GM23338 (cell line): ENCODE results near the gene BAIAP2. TPM values are rescaled to one million over a fixed set of nuclear protein-coding genes. Genes with fewer than 3 reads are reported as not detected.

Experiments
- ATAC-seq: fragments of 200-7000 bp; cut with Tn5 transposase; 3 replicates; pipeline ENCODE4 v1.9.1; 2020
- DNase-seq: peaks from one replicate; pipeline ENCODE4 v3.0.0-alpha.2; 2015; ENCODE audit warnings: low spot score
- H2AFZ ChIP-seq: fragments of 200-600 bp; sonication (generic); 2 replicates; pipeline ENCODE4 v1.8.0; 2016; ENCODE audit warnings: antibody characterized with exemption, mild to moderate bottlenecking, moderate library complexity
- H3F3A ChIP-seq: fragments of 200-600 bp; sonication (generic); replicated peaks from 2 replicates; pipeline ENCODE4 v1.8.0; 2017; ENCODE audit warnings: antibody characterized with exemption, mixed run types, low read depth
- H3K27ac ChIP-seq: fragments of 200-600 bp; sonication (generic); 2 replicates; pipeline ENCODE4 v1.6.1; 2016; ENCODE audit warnings: low read depth
- H3K27me3 ChIP-seq: fragments of 200-600 bp; sonication (generic); 2 replicates; pipeline ENCODE4 v1.8.0; 2016; ENCODE audit warnings: mild to moderate bottlenecking, mixed run types, moderate library complexity; ENCODE audit not compliant: insufficient read depth
- H3K36me3 ChIP-seq: fragments of 200-600 bp; sonication (generic); 2 replicates; pipeline ENCODE4 v1.8.0; 2016; ENCODE audit warnings: mild to moderate bottlenecking; ENCODE audit not compliant: insufficient read depth
- H3K4me1 ChIP-seq: fragments of 200-600 bp; sonication (generic); 2 replicates; pipeline ENCODE4 v1.8.0; 2016; ENCODE audit warnings: mild to moderate bottlenecking, moderate library complexity; ENCODE audit not compliant: insufficient read depth
- H3K4me2 ChIP-seq: fragments of 200-600 bp; sonication (generic); 2 replicates; pipeline ENCODE4 v1.7.1; 2017; ENCODE audit warnings: mixed run types
- H3K4me3 ChIP-seq: fragments of 200-600 bp; sonication (generic); 2 replicates; pipeline ENCODE4 v1.6.1; 2016; ENCODE audit warnings: mixed run types
- H3K79me2 ChIP-seq: fragments of 200-600 bp; sonication (generic); replicated peaks from 2 replicates; pipeline ENCODE4 v1.8.0; 2017; ENCODE audit warnings: mild to moderate bottlenecking; ENCODE audit not compliant: insufficient read depth
- H3K9me2 ChIP-seq: fragments of 200-600 bp; sonication (generic); 2 replicates; pipeline ENCODE4 v1.8.0; 2017; ENCODE audit not compliant: insufficient read depth
- H4K20me1 ChIP-seq: fragments of 200-600 bp; sonication (generic); replicated peaks from 2 replicates; pipeline ENCODE4 v1.8.0; 2017; ENCODE audit warnings: mild to moderate bottlenecking; ENCODE audit not compliant: insufficient read depth
- H3K27ac Mint-ChIP-seq: 2 replicates; pipeline ENCODE4 v1.8.0; 2020; ENCODE audit warnings: inconsistent platforms, mild to moderate bottlenecking, moderate library complexity, mixed read lengths
- H3K27me3 Mint-ChIP-seq: 3 replicates; pipeline ENCODE4 v1.8.0; 2022; ENCODE audit warnings: low read depth, mild to moderate bottlenecking, moderate library complexity, mixed read lengths, inconsistent platforms; ENCODE audit not compliant: insufficient read depth, poor library complexity
- H3K36me3 Mint-ChIP-seq: 3 replicates; pipeline ENCODE4 v1.8.0; 2021; ENCODE audit warnings: low read depth, mild to moderate bottlenecking, inconsistent platforms, moderate library complexity, mixed read lengths
- H3K4me1 Mint-ChIP-seq: 3 replicates; pipeline ENCODE4 v1.8.0; 2020; ENCODE audit warnings: mild to moderate bottlenecking, inconsistent platforms, mixed read lengths
- H3K4me3 Mint-ChIP-seq: 3 replicates; pipeline ENCODE4 v1.8.0; 2021; ENCODE audit warnings: moderate library complexity, mild to moderate bottlenecking, inconsistent platforms, mixed read lengths
- H3K9me3 Mint-ChIP-seq: 3 replicates; pipeline ENCODE4 v1.8.0; 2020; ENCODE audit warnings: moderate library complexity, mild to moderate bottlenecking, inconsistent platforms, mixed read lengths
- ETS1 ChIP-seq: IDR thresholded peaks from 2 replicates; pipeline ENCODE4 v1.6.1; 2016; ENCODE audit warnings: antibody characterized with exemption
- EZH2 ChIP-seq: fragments of 200-600 bp; sonication (generic); IDR thresholded peaks from one replicate; pipeline ENCODE4 v1.8.0; 2017; ENCODE audit warnings: antibody characterized with exemption, mild to moderate bottlenecking, low read depth; ENCODE audit not compliant: unreplicated experiment
- JUNB ChIP-seq: IDR thresholded peaks from one replicate; pipeline ENCODE4 v1.6.1; 2016; ENCODE audit warnings: antibody characterized with exemption; ENCODE audit not compliant: unreplicated experiment
- NANOG ChIP-seq: IDR thresholded peaks from 2 replicates; pipeline ENCODE4 v1.6.1; 2016; ENCODE audit warnings: antibody characterized with exemption, borderline replicate concordance
- POLR2AphosphoS5 ChIP-seq: IDR thresholded peaks from 2 replicates; pipeline ENCODE4 v1.6.1; 2016; ENCODE audit warnings: antibody characterized with exemption, low read depth
- REST ChIP-seq: IDR thresholded peaks from one replicate; pipeline ENCODE4 v1.6.1; 2018; ENCODE audit warnings: antibody characterized with exemption; ENCODE audit not compliant: unreplicated experiment
- STAT1 ChIP-seq: IDR thresholded peaks from one replicate; pipeline ENCODE4 v1.6.1; 2016; ENCODE audit warnings: antibody characterized with exemption; ENCODE audit not compliant: unreplicated experiment
- ZNF114 ChIP-seq: fragments of 250-450 bp; sonication (Bioruptor Pico); IDR thresholded peaks from 2 replicates; pipeline ENCODE4 v1.5.0; 2020; ENCODE audit warnings: mild to moderate bottlenecking, moderate library complexity
- ZNF331 ChIP-seq: fragments of 250-450 bp; sonication (Bioruptor Pico); IDR thresholded peaks from 2 replicates; pipeline ENCODE4 v1.5.0; 2020; ENCODE audit warnings: low read depth, mild to moderate bottlenecking, moderate library complexity
- ZNF462 ChIP-seq: fragments of 250-450 bp; sonication (Bioruptor Pico); IDR thresholded peaks from 2 replicates; pipeline ENCODE4 v1.5.0; 2020; ENCODE audit warnings: mild to moderate bottlenecking, moderate library complexity
- polyA plus RNA-seq: library from polyadenylated mRNA; unstranded; fragments of >200 nt; fragmentation: Nextera tagmentation; extraction: Ambion mirVana; gene quantifications from 2 replicates; pipeline ENCODE4 v1.2.1, GENCODE V29; 2016
- total RNA-seq: library from RNA; depleted of rRNA; stranded (reverse); fragments of >200 nt; shearing (Covaris generic); gene quantifications from 2 replicates; pipeline ENCODE4 v1.2.3, GENCODE V29; 2014

BAIAP2 gene
- total and polyA plus RNA-seq, 2 experiments from 2014 or later, result 21.7 to 22.7 TPM

GRCh38 chr17:81160747-81161453 lies 125.9 kb downstream of the BAIAP2 start (continued):
- no peak for TF ChIP-seq POLR2AphosphoS5
- TF ChIP-seq NANOG, result no peak
- no peak for TF ChIP-seq ETS1
- no peak for TF ChIP-seq EZH2

- H3K4me1 ChIP-seq, result no peaks in the 10 kb centered on the region
- no peaks in the 10 kb centered on the region for H3K79me2 ChIP-seq
- no peak overlapping the region for H3K27ac ChIP-seq
- Mint-ChIP-seq H3K4me1 (no peaks in the 10 kb centered on the region), H3K36me3 (no peaks in the 10 kb centered on the region), H3K9me3 (no peaks in the 10 kb centered on the region), H3K27me3 (peaks cover 3% of the 10 kb centered on the region), H3K4me3 (no peak overlapping the region), H3K27ac (no peak overlapping the region)
- no peaks in the 10 kb centered on the region for H4K20me1 ChIP-seq
- no peaks in the 10 kb centered on the region for H3K27me3 ChIP-seq
- H2AFZ ChIP-seq, result no peak overlapping the region
- no peaks in the 10 kb centered on the region for H3F3A ChIP-seq
- DNase-seq (no peak), ATAC-seq (no peak)
- H3K36me3 ChIP-seq, result no peaks in the 10 kb centered on the region
- H3K4me2 ChIP-seq, result no peak overlapping the region
- no peaks in the 10 kb centered on the region for H3K9me2 ChIP-seq
- no peak overlapping the region for H3K4me3 ChIP-seq
- no peak for TF ChIP-seq ZNF462 (CRISPR knock-in tag)
- no peak for TF ChIP-seq REST
- TF ChIP-seq STAT1, result no peak
- no peak for TF ChIP-seq ETS1
- no peak for TF ChIP-seq POLR2AphosphoS5
- TF ChIP-seq ZNF114, result no peak
- no peak for TF ChIP-seq NANOG
- no peak for TF ChIP-seq ZNF331 (CRISPR knock-in tag)
- no peak for TF ChIP-seq EZH2
- TF ChIP-seq JUNB, result no peak
Observed at GRCh38 chr17:81161536-81161935, 126.6 kb downstream of the BAIAP2 start.
